OCI-LY1 (cell line): ENCODE measurements around the gene PGBD5.

Experiments
- H2AFZ ChIP-seq: fragments of 200-600 bp; sonication (generic), shearing (Covaris generic); 2 replicates; pipeline ENCODE4 v1.6.0; 2014; ENCODE audit warnings: antibody characterized with exemption, mild to moderate bottlenecking, low read length
- H3F3A ChIP-seq: fragments of 200-600 bp; sonication (generic), shearing (Covaris generic); 2 replicates; pipeline ENCODE4 v1.6.0; 2014; ENCODE audit warnings: mild to moderate bottlenecking, antibody characterized with exemption, low read length, moderate library complexity; ENCODE audit not compliant: insufficient read depth
- H3K27ac ChIP-seq: fragments of 200-600 bp; sonication (generic); 2 replicates; pipeline ENCODE4 v1.5.1; 2014; ENCODE audit warnings: low read length, mixed run types, mild to moderate bottlenecking, low read depth; ENCODE audit not compliant: poor library complexity, severe bottlenecking
- H3K27me3 ChIP-seq: fragments of 200-600 bp; sonication (generic); 2 replicates; pipeline ENCODE4 v1.6.0; 2014; ENCODE audit warnings: antibody characterized with exemption, mild to moderate bottlenecking, low read length, moderate library complexity; ENCODE audit not compliant: insufficient read depth
- H3K36me3 ChIP-seq: fragments of 200-600 bp; sonication (generic); 2 replicates; pipeline ENCODE4 v1.6.1; 2014; ENCODE audit warnings: mild to moderate bottlenecking, antibody characterized with exemption, low read length, moderate library complexity, mixed read lengths; ENCODE audit not compliant: insufficient read depth
- H3K4me1 ChIP-seq: fragments of 200-600 bp; sonication (generic); 2 replicates; pipeline ENCODE4 v1.5.1; 2014; ENCODE audit warnings: mild to moderate bottlenecking, low read length, moderate library complexity; ENCODE audit not compliant: insufficient read depth, severe bottlenecking
- H3K4me2 ChIP-seq: fragments of 200-600 bp; sonication (generic), shearing (Covaris generic); 2 replicates; pipeline ENCODE4 v1.6.1; 2014; ENCODE audit warnings: low read length
- H3K4me3 ChIP-seq: fragments of 200-600 bp; sonication (generic); 2 replicates; pipeline ENCODE4 v1.5.1; 2014; ENCODE audit warnings: low read length, low read depth, mild to moderate bottlenecking, mixed read lengths; ENCODE audit not compliant: poor library complexity, severe bottlenecking
- H3K79me2 ChIP-seq: fragments of 200-600 bp; shearing (Covaris generic); 2 replicates; pipeline ENCODE4 v1.6.1; 2016; ENCODE audit warnings: mixed run types, low read length, mixed read lengths; ENCODE audit not compliant: insufficient read depth
- H3K9ac ChIP-seq: fragments of 200-600 bp; sonication (generic), shearing (Covaris generic); 2 replicates; pipeline ENCODE4 v1.6.1; 2014; ENCODE audit warnings: mild to moderate bottlenecking, low read length, mixed read lengths
- H3K9me2 ChIP-seq: fragments of 200-600 bp; sonication (generic), shearing (Covaris generic); 2 replicates; pipeline ENCODE4 v1.6.1; 2014; ENCODE audit warnings: low read depth, mild to moderate bottlenecking, low read length, mixed read lengths
- H3K9me3 ChIP-seq: fragments of 200-600 bp; shearing (Covaris generic); 2 replicates; pipeline ENCODE4 v1.6.1; 2014; ENCODE audit warnings: low read length, mixed read lengths
- H4K20me1 ChIP-seq: fragments of 200-600 bp; sonication (generic), shearing (Covaris generic); 2 replicates; pipeline ENCODE4 v1.6.0; 2016; ENCODE audit warnings: mild to moderate bottlenecking, low read length; ENCODE audit not compliant: insufficient read depth
- EZH2 ChIP-seq: fragments of 200-600 bp; sonication (generic), shearing (Covaris generic); IDR thresholded peaks from 2 replicates; pipeline ENCODE4 v1.8.0; 2017; ENCODE audit warnings: borderline replicate concordance, mixed run types, mild to moderate bottlenecking, antibody characterized with exemption, low read length, moderate library complexity, mixed read lengths
- TF ChIP-seq, protein P1 (sequence below): fragments of 200-600 bp; sonication (generic), shearing (Covaris generic); IDR thresholded peaks from 2 replicates; pipeline ENCODE4 v1.5.1; 2017; ENCODE audit warnings: mild to moderate bottlenecking, antibody characterized with exemption, low read length, moderate library complexity, mixed read lengths

The PGBD5 gene

DNA sequence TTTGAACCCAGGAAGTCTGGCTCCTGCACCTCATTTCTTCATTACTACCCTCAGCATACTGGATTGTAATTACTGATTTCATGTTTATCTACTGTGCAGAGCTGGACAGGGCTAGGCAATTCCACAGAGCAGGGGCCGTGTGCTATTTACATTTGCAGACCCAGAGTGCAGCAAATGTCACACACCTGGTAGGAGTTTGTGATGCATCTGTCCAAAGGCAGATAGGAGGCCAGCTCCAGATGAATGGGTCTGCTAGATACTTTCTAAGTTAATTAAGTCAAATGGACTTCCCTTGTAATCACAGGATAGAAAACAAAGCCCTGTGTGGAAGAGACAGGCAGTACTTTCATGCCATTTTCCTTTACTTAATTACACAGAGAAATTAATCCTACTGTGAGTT, 46.2 kb downstream of the PGBD5 start:
- Histone ChIP-seq H3F3A (no peaks in the 10 kb centered on the region), H4K20me1 (no peaks in the 10 kb centered on the region)
- TF ChIP-seq EZH2, result no peak
- TF ChIP-seq, protein P1, sequence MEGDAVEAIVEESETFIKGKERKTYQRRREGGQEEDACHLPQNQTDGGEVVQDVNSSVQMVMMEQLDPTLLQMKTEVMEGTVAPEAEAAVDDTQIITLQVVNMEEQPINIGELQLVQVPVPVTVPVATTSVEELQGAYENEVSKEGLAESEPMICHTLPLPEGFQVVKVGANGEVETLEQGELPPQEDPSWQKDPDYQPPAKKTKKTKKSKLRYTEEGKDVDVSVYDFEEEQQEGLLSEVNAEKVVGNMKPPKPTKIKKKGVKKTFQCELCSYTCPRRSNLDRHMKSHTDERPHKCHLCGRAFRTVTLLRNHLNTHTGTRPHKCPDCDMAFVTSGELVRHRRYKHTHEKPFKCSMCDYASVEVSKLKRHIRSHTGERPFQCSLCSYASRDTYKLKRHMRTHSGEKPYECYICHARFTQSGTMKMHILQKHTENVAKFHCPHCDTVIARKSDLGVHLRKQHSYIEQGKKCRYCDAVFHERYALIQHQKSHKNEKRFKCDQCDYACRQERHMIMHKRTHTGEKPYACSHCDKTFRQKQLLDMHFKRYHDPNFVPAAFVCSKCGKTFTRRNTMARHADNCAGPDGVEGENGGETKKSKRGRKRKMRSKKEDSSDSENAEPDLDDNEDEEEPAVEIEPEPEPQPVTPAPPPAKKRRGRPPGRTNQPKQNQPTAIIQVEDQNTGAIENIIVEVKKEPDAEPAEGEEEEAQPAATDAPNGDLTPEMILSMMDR, result no peak

DNA sequence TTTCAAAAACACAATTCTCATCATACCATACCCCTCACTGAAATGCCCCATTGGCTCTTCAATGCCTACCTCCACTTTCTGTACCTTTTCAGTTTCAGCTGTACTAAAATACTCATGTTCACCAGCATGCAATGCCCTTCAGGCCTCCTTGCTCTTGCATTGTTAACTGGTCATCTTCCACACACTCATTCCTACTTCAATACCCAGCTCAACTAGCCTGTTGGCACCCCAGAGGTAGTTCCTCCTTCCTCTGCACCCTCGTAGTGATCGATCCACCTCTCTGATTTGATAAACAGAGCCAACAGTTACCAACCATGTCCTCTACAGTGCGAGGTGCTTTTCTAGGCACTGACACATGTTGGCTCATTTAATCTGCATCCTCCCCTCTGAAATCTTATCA, 46.7 kb downstream of the PGBD5 start:
- no peaks in the 10 kb centered on the region for H3K9me2 ChIP-seq
- H3K4me2 ChIP-seq, result no peak overlapping the region
- H3K27ac ChIP-seq, result no peak overlapping the region
- H4K20me1 ChIP-seq, result no peaks in the 10 kb centered on the region
- TF ChIP-seq, protein P1, result no peak
- no peak for TF ChIP-seq EZH2
- H3K9ac ChIP-seq, result no peak overlapping the region
- peaks cover 2% of the 10 kb centered on the region; the same call in 1 of the 2 replicates for H3K27me3 ChIP-seq
- H3F3A ChIP-seq, result no peaks in the 10 kb centered on the region
- no peaks in the 10 kb centered on the region; the same call in 1 of the 2 replicates for H3K36me3 ChIP-seq
- H3K4me1 ChIP-seq, result no peaks in the 10 kb centered on the region
- no peaks in the 10 kb centered on the region for H3K79me2 ChIP-seq
- no peak overlapping the region for H3K4me3 ChIP-seq
- peaks cover 8% of the 10 kb centered on the region for H3K9me3 ChIP-seq
- H2AFZ ChIP-seq, result no peak overlapping the region

More for the DNA sequence above, 46.2 kb downstream of the PGBD5 start:
- H3K4me2 ChIP-seq, result no peak overlapping the region
- no peaks in the 10 kb centered on the region for H3K79me2 ChIP-seq
- H3K9me3 ChIP-seq, result peaks cover 8% of the 10 kb centered on the region
- no peak overlapping the region for H3K27ac ChIP-seq
- no peak overlapping the region for H3K9ac ChIP-seq
- no peaks in the 10 kb centered on the region for H3K9me2 ChIP-seq
- H2AFZ ChIP-seq, result no peak overlapping the region
- no peaks in the 10 kb centered on the region for H3K4me1 ChIP-seq
- no peak overlapping the region for H3K4me3 ChIP-seq
- peaks cover 2% of the 10 kb centered on the region; the same call in 1 of the 2 replicates for H3K27me3 ChIP-seq
- no peaks in the 10 kb centered on the region; the same call in 1 of the 2 replicates for H3K36me3 ChIP-seq

DNA sequence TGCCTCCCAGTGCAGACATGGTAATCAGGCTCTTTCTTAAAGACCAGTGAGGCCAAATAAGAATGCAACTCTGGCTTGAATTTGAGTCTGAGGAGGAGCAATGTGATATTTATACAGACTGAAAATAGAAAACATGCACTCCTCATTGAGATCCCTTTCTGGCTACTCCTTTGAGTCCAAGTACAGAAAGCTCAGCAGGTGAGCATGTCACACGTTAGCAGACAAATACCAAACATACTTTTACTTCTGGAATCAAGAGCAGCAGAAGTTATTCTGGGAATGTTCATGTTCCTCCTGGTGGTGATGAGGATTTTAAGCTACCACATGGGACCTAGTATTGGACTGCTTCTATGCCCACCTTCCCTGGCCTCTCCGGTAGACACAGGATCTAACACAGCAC, 48.3 kb downstream of the PGBD5 start:
- no peaks in the 10 kb centered on the region for H3F3A ChIP-seq
- no peaks in the 10 kb centered on the region for H3K9me2 ChIP-seq
- H3K9ac ChIP-seq, result no peak overlapping the region
- H3K9me3 ChIP-seq, result peaks cover 8% of the 10 kb centered on the region
- H3K4me2 ChIP-seq, result no peak overlapping the region
- no peak for TF ChIP-seq EZH2
- TF ChIP-seq, protein P1, result no peak
- no peaks in the 10 kb centered on the region for H4K20me1 ChIP-seq
- H3K4me1 ChIP-seq, result no peaks in the 10 kb centered on the region
- no peak overlapping the region for H2AFZ ChIP-seq
- peaks cover 2% of the 10 kb centered on the region; the same call in 1 of the 2 replicates for H3K27me3 ChIP-seq
- no peak overlapping the region for H3K4me3 ChIP-seq
- no peaks in the 10 kb centered on the region; the same call in 1 of the 2 replicates for H3K36me3 ChIP-seq
- no peaks in the 10 kb centered on the region for H3K79me2 ChIP-seq
- no peak overlapping the region for H3K27ac ChIP-seq
